Activated naive CD8-positive, alpha-beta T cell treated with anti-CD3 and anti-CD28 coated beads, Interleukin-2, amount 10 ng/mL, durations not matched to agents 7 days and 5 days (primary cell): ENCODE measurements around the gene TP53BP2. TPM values are rescaled to one million over a fixed set of nuclear protein-coding genes. Genes with fewer than 3 reads are reported as not detected.
"Not testable (repeated sequence)": the region's sequence is repeated elsewhere in the genome, so short reads cannot be mapped to it uniquely, and the experiment has no call there.

Source experiments
- ATAC-seq: fragments of 150-1000 bp; cut with Tn5 transposase; one replicate; pipeline ENCODE4 v1.10.0; 2021; ENCODE audit warnings: low read depth, moderate library complexity
- POLR2A ChIA-PET: fragments of 350-600 bp; sonication (Branson Sonifier 250); formaldehyde crosslinking; loops from one replicate; lab custom pipeline; 2021; ENCODE audit warnings: antibody characterized with exemption; lab: Charles Lee
- DNase-seq: peaks from one replicate; pipeline ENCODE4 v3.0.0; 2021
- H3K27ac Mint-ChIP-seq: one replicate; pipeline ENCODE4 v1.8.0; 2022; ENCODE audit warnings: mild to moderate bottlenecking, mixed read lengths
- H3K27me3 Mint-ChIP-seq: one replicate; pipeline ENCODE4 v1.8.0; 2022; ENCODE audit warnings: mild to moderate bottlenecking, moderate library complexity, mixed read lengths
- H3K36me3 Mint-ChIP-seq: one replicate; pipeline ENCODE4 v1.8.0; 2021; ENCODE audit warnings: mild to moderate bottlenecking, mixed read lengths
- H3K4me1 Mint-ChIP-seq: one replicate; pipeline ENCODE4 v1.8.0; 2021; ENCODE audit warnings: mixed read lengths
- H3K4me3 Mint-ChIP-seq: one replicate; pipeline ENCODE4 v1.8.0; 2022; ENCODE audit warnings: mild to moderate bottlenecking, moderate library complexity, mixed read lengths
- H3K9me3 Mint-ChIP-seq: one replicate; pipeline ENCODE4 v1.8.0; 2021; ENCODE audit warnings: mixed read lengths
- total RNA-seq, 2 experiments: library from RNA; stranded (reverse); gene quantifications; one replicate each; pipeline ENCODE4 v1.2.3, GENCODE V29; 2021

The TP53BP2 gene
- total RNA-seq, 2 experiments from 2014 or later: 35.4 to 37.2 TPM

GRCh38 chr1:223745731-223746130, 100.0 kb downstream of the TP53BP2 start:
- DNase-seq: no peak
- Mint-ChIP-seq H3K27ac (no peak overlapping the region), H3K4me3 (no peak overlapping the region), H3K36me3 (peaks cover 19% of the 10 kb centered on the region), H3K9me3 (no peaks in the 10 kb centered on the region), H3K4me1 (peaks cover 4% of the 10 kb centered on the region), H3K27me3 (no peaks in the 10 kb centered on the region)
- no peak for ATAC-seq
- POLR2A ChIA-PET: no interaction called here

GRCh38 chr1:223742856-223743517, 102.8 kb downstream of the TP53BP2 start:
- H3K36me3 Mint-ChIP-seq: peaks cover 12% of the 10 kb centered on the region
- DNase-seq (no peak), ATAC-seq (no peak)
- peaks cover 3% of the 10 kb centered on the region for H3K4me1 Mint-ChIP-seq
- POLR2A ChIA-PET: no interaction called here
- no peak overlapping the region for H3K27ac Mint-ChIP-seq
- no peak overlapping the region for H3K4me3 Mint-ChIP-seq
- no peaks in the 10 kb centered on the region for H3K9me3 Mint-ChIP-seq
- no peaks in the 10 kb centered on the region for H3K27me3 Mint-ChIP-seq

GRCh38 chr1:223741861-223742260, 103.9 kb downstream of the TP53BP2 start:
- H3K4me1 Mint-ChIP-seq: peaks cover 2% of the 10 kb centered on the region
- ATAC-seq (no peak), DNase-seq (no peak)
- H3K36me3 Mint-ChIP-seq: peaks cover 11% of the 10 kb centered on the region
- no peaks in the 10 kb centered on the region for H3K9me3 Mint-ChIP-seq
- POLR2A ChIA-PET: no interaction called here
- no peak overlapping the region for H3K27ac Mint-ChIP-seq
- no peak overlapping the region for H3K4me3 Mint-ChIP-seq
- no peaks in the 10 kb centered on the region for H3K27me3 Mint-ChIP-seq

GRCh38 chr1:223740038-223740736, 105.6 kb downstream of the TP53BP2 start:
- H3K36me3 Mint-ChIP-seq, H3K27ac Mint-ChIP-seq, H3K27me3 Mint-ChIP-seq, ATAC-seq, H3K4me1 Mint-ChIP-seq, H3K9me3 Mint-ChIP-seq, DNase-seq, H3K4me3 Mint-ChIP-seq, POLR2A ChIA-PET: not testable (repeated sequence)

GRCh38 chr1:223739366-223740037, 106.2 kb downstream of the TP53BP2 start:
- no peak overlapping the region for H3K4me3 Mint-ChIP-seq
- H3K4me1 Mint-ChIP-seq: peaks cover 4% of the 10 kb centered on the region
- POLR2A ChIA-PET: interaction anchor here (1.5 kb wide), 1 partner anchor 23 kb away, joined by 3 read pairs; no protein-coding TSS in a partner anchor
- DNase-seq (no peak), ATAC-seq (no peak)
- H3K36me3 Mint-ChIP-seq: peaks cover 11% of the 10 kb centered on the region
- H3K9me3 Mint-ChIP-seq: no peaks in the 10 kb centered on the region
- no peak overlapping the region for H3K27ac Mint-ChIP-seq
- H3K27me3 Mint-ChIP-seq: no peaks in the 10 kb centered on the region

- Mint-ChIP-seq H3K9me3 (no peaks in the 10 kb centered on the region), H3K27me3 (no peaks in the 10 kb centered on the region), H3K4me1 (peaks cover 5% of the 10 kb centered on the region), H3K4me3 (no peak overlapping the region), H3K36me3 (peaks cover 12% of the 10 kb centered on the region), H3K27ac (no peak overlapping the region)
- POLR2A ChIA-PET: interaction anchor here (0.7 to 1.5 kb wide), 2 partner anchors 18 to 22 kb away, joined by 3 to 5 read pairs; no protein-coding TSS in a partner anchor
- no peak for ATAC-seq
- no peak for DNase-seq
Measured at GRCh38 chr1:223738465-223739365, 107.0 kb downstream of the TP53BP2 start.

GRCh38 chr1:223737342-223737741, 108.4 kb downstream of the TP53BP2 start:
- DNase-seq: no peak
- H3K27me3 Mint-ChIP-seq: no peaks in the 10 kb centered on the region
- H3K36me3 Mint-ChIP-seq: peaks cover 13% of the 10 kb centered on the region
- ATAC-seq: no peak
- H3K4me3 Mint-ChIP-seq: no peak overlapping the region
- POLR2A ChIA-PET: no interaction called here
- H3K4me1 Mint-ChIP-seq: peaks cover 5% of the 10 kb centered on the region
- H3K27ac Mint-ChIP-seq: no peak overlapping the region
- H3K9me3 Mint-ChIP-seq: no peaks in the 10 kb centered on the region

- H3K4me1 Mint-ChIP-seq, DNase-seq, H3K27ac Mint-ChIP-seq, ATAC-seq, H3K27me3 Mint-ChIP-seq, H3K4me3 Mint-ChIP-seq, H3K9me3 Mint-ChIP-seq, POLR2A ChIA-PET: not testable (repeated sequence)
- peaks cover 14% of the 10 kb centered on the region for H3K36me3 Mint-ChIP-seq
Measured at GRCh38 chr1:223736638-223737037, 109.1 kb downstream of the TP53BP2 start.

GRCh38 chr1:223733898-223734852, 111.6 kb downstream of the TP53BP2 start:
- Mint-ChIP-seq H3K9me3 (no peaks in the 10 kb centered on the region), H3K36me3 (peaks cover 26% of the 10 kb centered on the region), H3K4me1 (peaks cover 20% of the 10 kb centered on the region), H3K27ac (no peak overlapping the region), H3K4me3 (no peak overlapping the region), H3K27me3 (no peaks in the 10 kb centered on the region)
- ATAC-seq (no peak), DNase-seq (no peak)
- POLR2A ChIA-PET: no interaction called here

GRCh38 chr1:223732993-223733798, 112.6 kb downstream of the TP53BP2 start:
- no peaks in the 10 kb centered on the region for H3K9me3 Mint-ChIP-seq
- H3K36me3 Mint-ChIP-seq: peaks cover 33% of the 10 kb centered on the region
- H3K27ac Mint-ChIP-seq: no peak overlapping the region
- no peak overlapping the region for H3K4me3 Mint-ChIP-seq
- H3K27me3 Mint-ChIP-seq: no peaks in the 10 kb centered on the region
- no peak for ATAC-seq
- no peak for DNase-seq
- H3K4me1 Mint-ChIP-seq: peaks cover 18% of the 10 kb centered on the region
- POLR2A ChIA-PET: no interaction called here

- POLR2A ChIA-PET: no interaction called here
- H3K9me3 Mint-ChIP-seq: no peaks in the 10 kb centered on the region
- DNase-seq (no peak), ATAC-seq (no peak)
- H3K36me3 Mint-ChIP-seq: peaks cover 36% of the 10 kb centered on the region
- H3K4me1 Mint-ChIP-seq: peaks cover 30% of the 10 kb centered on the region
- H3K4me3 Mint-ChIP-seq: no peak overlapping the region
- peak overlapping the region; percentile 49 for H3K27ac Mint-ChIP-seq
- H3K27me3 Mint-ChIP-seq: no peaks in the 10 kb centered on the region
Measured at GRCh38 chr1:223731133-223731770, 114.5 kb downstream of the TP53BP2 start.
